Endothelial cell of umbilical vein (primary cell): ENCODE measurements around the gene CAMK2B. TPM values are rescaled to one million over a fixed set of nuclear protein-coding genes. Genes with fewer than 3 reads are reported as not detected.
A peak's percentile ranks its signal among the peaks of the same experiment; 100 is the strongest.

Source experiments
- BruUV-seq: library from RNA; stranded (reverse); fragments of 400-500 nt; replicated peaks from 2 replicates; lab custom pipeline; 2021; lab: Mats Ljungman, UMichigan
- CTCF ChIA-PET: fragments of 300-600, 350-600 bp; sonication (Branson Sonifier 250); formaldehyde crosslinking; loops from one replicate; lab custom pipeline; 2021; ENCODE audit warnings: antibody characterized with exemption, inconsistent platforms; lab: Charles Lee
- POLR2A ChIA-PET: fragments of 300-600, 350-600 bp; sonication (Branson Sonifier 250); formaldehyde crosslinking; loops from one replicate; lab custom pipeline; 2021; ENCODE audit warnings: antibody characterized with exemption, inconsistent platforms; lab: Charles Lee
- DNase-seq: peaks from one replicate; pipeline ENCODE4 v3.0.0-alpha.2; 2011; ENCODE audit warnings: low read depth, low spot score
- FAIRE-seq: peaks from 2 replicates; lab custom pipeline; 2011; peaks lifted over from hg19 to GRCh38; lab: Jason Lieb, UNC
- H2AFZ ChIP-seq: 2 replicates; pipeline ENCODE4 v1.6.0; 2012; ENCODE audit warnings: low read depth, low read length, control low read depth, inconsistent platforms
- H3K27ac ChIP-seq: 2 replicates; pipeline ENCODE4 v1.5.1; 2011; ENCODE audit warnings: low read depth, mild to moderate bottlenecking, control low read depth, low read length, moderate library complexity; ENCODE audit not compliant: insufficient read depth
- H3K27me3 ChIP-seq, 2 experiments: 2 replicates each; pipeline versions ENCODE4 v1.6.0 to v1.6.1; 2011; ENCODE audit warnings: low read length in 2 of 2, mixed read lengths in 1 of 2; ENCODE audit not compliant: control insufficient read depth in 2 of 2, insufficient read depth in 2 of 2
- H3K36me3 ChIP-seq, 2 experiments: 2 replicates in 1 of 2; 3 replicates in 1 of 2; pipeline ENCODE4 v1.5.1; 2011; ENCODE audit warnings: low read length in 2 of 2, mild to moderate bottlenecking in 1 of 2, moderate library complexity in 1 of 2; ENCODE audit not compliant: control insufficient read depth in 2 of 2, insufficient read depth in 2 of 2; ENCODE audit errors: extremely low read depth in 1 of 2
- H3K4me1 ChIP-seq: 3 replicates; pipeline ENCODE4 v1.5.1; 2011; ENCODE audit warnings: mild to moderate bottlenecking, low read length; ENCODE audit not compliant: control insufficient read depth, insufficient read depth; ENCODE audit errors: extremely low read depth
- H3K4me2 ChIP-seq: 2 replicates; pipeline ENCODE4 v1.6.1; 2011; ENCODE audit warnings: low read length, control low read depth, mixed read lengths; ENCODE audit not compliant: insufficient read depth
- H3K4me3 ChIP-seq, 3 experiments: fragments of 200-600 bp in 1 of 3; sonication (generic), shearing (Covaris generic) in 1 of 3; replicated peaks in 1 of 3; 2 replicates each; pipeline ENCODE4 v1.5.1; 2011 to 2016; ENCODE audit warnings: control low read depth in 3 of 3, low read length in 3 of 3, mild to moderate bottlenecking in 2 of 3, inconsistent platforms in 1 of 3, low read depth in 1 of 3, moderate library complexity in 1 of 3; ENCODE audit not compliant: insufficient read depth in 1 of 3
- H3K79me2 ChIP-seq: 2 replicates; pipeline ENCODE4 v1.6.0; 2012; ENCODE audit warnings: low read length, inconsistent platforms; ENCODE audit not compliant: control insufficient read depth, insufficient read depth
- H3K9ac ChIP-seq: replicated peaks from 2 replicates; pipeline ENCODE3; 2011; ENCODE audit warnings: low read length, control low read depth; ENCODE audit not compliant: insufficient read depth; ENCODE audit errors: extremely low read depth
- H3K9me1 ChIP-seq: replicated peaks from 3 replicates; pipeline ENCODE4 v1.6.0; 2011; ENCODE audit warnings: mild to moderate bottlenecking, low read length; ENCODE audit not compliant: control insufficient read depth, insufficient read depth; ENCODE audit errors: extremely low read depth
- H3K9me3 ChIP-seq: replicated peaks from 2 replicates; pipeline ENCODE4 v1.5.1; 2012; ENCODE audit warnings: low read length, inconsistent platforms; ENCODE audit not compliant: control insufficient read depth, insufficient read depth
- H4K20me1 ChIP-seq: replicated peaks from 2 replicates; pipeline ENCODE3; 2011; ENCODE audit warnings: mild to moderate bottlenecking, low read length; ENCODE audit not compliant: control insufficient read depth, insufficient read depth; ENCODE audit errors: extremely low read depth
- CTCF ChIP-seq, 2 donors: IDR thresholded peaks; 1 replicate in 1 of 2; 2 replicates in 1 of 2; pipeline ENCODE4 v1.5.1; 2011; ENCODE audit warnings: low read length in 2 of 2, mild to moderate bottlenecking in 2 of 2, moderate library complexity in 2 of 2, control low read depth in 1 of 2, inconsistent platforms in 1 of 2, low read depth in 1 of 2; ENCODE audit not compliant: insufficient read depth in 1 of 2; ENCODE audit errors: extremely low read depth in 1 of 2
- EZH2 ChIP-seq: IDR thresholded peaks from 2 replicates; pipeline ENCODE4 v1.6.1; 2012; ENCODE audit warnings: borderline replicate concordance, low read depth, mild to moderate bottlenecking, moderate library complexity, low read length, inconsistent platforms; ENCODE audit not compliant: severe bottlenecking
- FOS ChIP-seq: IDR thresholded peaks from 2 replicates; pipeline ENCODE4 v1.6.1; 2011; ENCODE audit warnings: mild to moderate bottlenecking, low read length, moderate library complexity, borderline replicate concordance; ENCODE audit not compliant: insufficient read depth
- GATA2 ChIP-seq: IDR thresholded peaks from 2 replicates; pipeline ENCODE4 v1.7.0; 2011; ENCODE audit warnings: low read depth, mild to moderate bottlenecking, moderate library complexity, mixed read lengths, low read length; ENCODE audit not compliant: insufficient read length, insufficient read depth
- JUN ChIP-seq: IDR thresholded peaks from 2 replicates; pipeline ENCODE4 v1.6.1; 2011; ENCODE audit warnings: borderline replicate concordance, low read depth; ENCODE audit not compliant: insufficient read length, insufficient read depth
- MAX ChIP-seq: IDR thresholded peaks from 2 replicates; pipeline ENCODE4 v1.6.1; 2011; ENCODE audit not compliant: insufficient read depth, insufficient read length
- MYC ChIP-seq: IDR thresholded peaks from one replicate; pipeline ENCODE4 v1.6.1; 2011; ENCODE audit warnings: mild to moderate bottlenecking, low read depth, low read length
- POLR2A ChIP-seq: IDR thresholded peaks from 2 replicates; pipeline ENCODE4 v1.6.1; 2012; ENCODE audit warnings: low read depth, mild to moderate bottlenecking, control low read depth, low read length
- POLR2AphosphoS5 ChIP-seq: IDR thresholded peaks from 2 replicates; pipeline ENCODE4 v1.6.1; 2012; ENCODE audit warnings: low read depth, mild to moderate bottlenecking, control low read depth, low read length, moderate library complexity; ENCODE audit not compliant: insufficient read depth
- dilution Hi-C: fragments of 300-500 bp; cut with MboI; formaldehyde crosslinking; loops from one replicate; pipeline ENCODE4 v1.15.0; 2019; ENCODE audit warnings: low sequenced_read_pairs; ENCODE audit not compliant: extremely low pct_ligation_motif_present
- intact Hi-C: fragments of 100-400 bp; cut with micrococcal nuclease; formaldehyde crosslinking; loops from one replicate; pipeline ENCODE4 v1.10.0; 2022
- polyA plus RNA-seq, 4 experiments: library from polyadenylated mRNA; depleted of rRNA in 3 of 4; stranded (reverse) in 3 of 4; unstranded in 1 of 4; fragments of >200 nt; gene quantifications; 2 replicates each; pipeline versions ENCODE4 v1.2.1 to v1.2.3, GENCODE V29; 2011 to 2012; ENCODE audit warnings: missing spikeins in 1 of 4
- total RNA-seq: library from RNA; stranded (reverse); gene quantifications from 2 replicates; pipeline ENCODE4 v1.2.3, GENCODE V29; 2021

Gene CAMK2B
- total and polyA plus RNA-seq, 2 donors (not counting 3 experiments of a cell fraction or from before 2014, with no cell fraction given): 0.57 to 1.6 TPM

GRCh38 chr7:44311561-44312495 is 13.6 kb downstream of the CAMK2B start:
- intact Hi-C loops: no loop called here
- Histone ChIP-seq H3K4me3 (no peak overlapping the region), H2AFZ (no peak overlapping the region), H3K27me3 (peaks cover 0 to 12% of the 10 kb centered on the region in 2 experiments), H3K79me2 (no peaks in the 10 kb centered on the region), H3K9me3 (no peaks in the 10 kb centered on the region), H3K4me1 (peaks cover 9% of the 10 kb centered on the region), H3K36me3 (no peaks in the 10 kb centered on the region), H3K4me2 (no peak overlapping the region), H3K9ac (no peak overlapping the region), H3K27ac (no peak overlapping the region), H3K9me1 (no peaks in the 10 kb centered on the region), H4K20me1 (no peaks in the 10 kb centered on the region)
- CTCF ChIA-PET: no interaction called here
- no TSS peak for BruUV-seq
- POLR2A ChIA-PET: no interaction called here
- FAIRE-seq: no peak
- dilution Hi-C loops: no loop called here
- TF ChIP-seq POLR2A: no peak
- DNase-seq: no peak

- H3K4me1 ChIP-seq: peaks cover 9% of the 10 kb centered on the region
- intact Hi-C loops (no loop called here), dilution Hi-C loops (no loop called here)
- CTCF ChIA-PET: interaction anchor here (0.8 to 1.3 kb wide), 4 partner anchors 38 to 256 kb away, joined by 3 to 4 read pairs (median 3); no protein-coding TSS in a partner anchor
- H3K27ac ChIP-seq: no peak overlapping the region
- H3K9ac ChIP-seq: peak overlapping the region; percentile 29
- peak overlapping the region; percentile 95 for H2AFZ ChIP-seq
- H3K4me3 ChIP-seq: no peak overlapping the region
- TF ChIP-seq GATA2 (no peak), POLR2AphosphoS5 (no peak), CTCF (IDR thresholded peaks at IDR 0.05; ENCODE audit: extremely low read depth in 1 of 2, insufficient read depth in 1 of 2, low read depth in 1 of 2, low read length in 2 of 2) (no peak), POLR2A (no peak), JUN (no peak), MYC (no peak), EZH2 (no peak), FOS (no peak), MAX (no peak)
- H3K4me2 ChIP-seq: peak overlapping the region; percentile 77
- H3K9me1 ChIP-seq: no peaks in the 10 kb centered on the region
- POLR2A ChIA-PET: no interaction called here
- FAIRE-seq (peak; percentile 4), DNase-seq (no peak)
- no peaks in the 10 kb centered on the region for H3K79me2 ChIP-seq
- H4K20me1 ChIP-seq: no peaks in the 10 kb centered on the region
- no peaks in the 10 kb centered on the region for H3K36me3 ChIP-seq
- no peaks in the 10 kb centered on the region for H3K9me3 ChIP-seq
- no TSS peak for BruUV-seq
- H3K27me3 ChIP-seq: peaks cover 0 to 2% of the 10 kb centered on the region in 2 experiments
Measured at GRCh38 chr7:44310221-44310848, 15.1 kb downstream of the CAMK2B start.
